Measurements from ENCODE around the gene VAMP5. TPM values are rescaled to one million over a fixed set of nuclear protein-coding genes. Genes with fewer than 3 reads are reported as not detected.

Gene VAMP5
- total RNA-seq, 1 experiment from 2014 or later = 6.3 TPM

- TF ChIP-seq ZNF425 (CRISPR knock-in tag; conservative IDR thresholded peaks at IDR 0.05) = no peak
Measured at GRCh38 chr2:85635636-85636035, 51.4 kb downstream of the VAMP5 start (continued).

- ATAC-seq = no peak
- peaks cover 81% of the 10 kb centered on the region for H3K36me3 Mint-ChIP-seq
- DNase-seq (ENCODE audit: low spot score) = no peak
- no peaks in the 10 kb centered on the region; the same call in 1 of the 2 replicates for H3K27me3 Mint-ChIP-seq (ENCODE audit: low read depth)
- no peak overlapping the region for H3K27ac Mint-ChIP-seq
- H3K4me3 Mint-ChIP-seq = no peak overlapping the region
- POLR2A ChIA-PET = no interaction called here
- no peaks in the 10 kb centered on the region for H3K4me1 Mint-ChIP-seq
- CTCF ChIA-PET = no interaction called here
- TF ChIP-seq ZNF532 (CRISPR knock-in tag; IDR thresholded peaks at IDR 0.05; ENCODE audit: borderline replicate concordance) = no peak
- TF ChIP-seq ELF4 (CRISPR knock-in tag; IDR thresholded peaks at IDR 0.05; ENCODE audit: low read depth) = no peak
- no peak for TF ChIP-seq ATF3 (CRISPR knock-in tag; conservative IDR thresholded peaks at IDR 0.05)
- TF ChIP-seq USF1 (CRISPR knock-in tag; IDR thresholded peaks at IDR 0.05) = no peak
- no peak for TF ChIP-seq TEAD4 (CRISPR knock-in tag; IDR thresholded peaks at IDR 0.05)
- TF ChIP-seq E2F1 (CRISPR knock-in tag; IDR thresholded peaks at IDR 0.05) = no peak
- TF ChIP-seq CDX4 (CRISPR knock-in tag; IDR thresholded peaks at IDR 0.05; ENCODE audit: borderline replicate concordance) = no peak
- no peak for TF ChIP-seq FOXP4 (CRISPR knock-in tag; IDR thresholded peaks at IDR 0.05)
- TF ChIP-seq ZNF423 (CRISPR knock-in tag; IDR thresholded peaks at IDR 0.05) = no peak
- no peaks in the 10 kb centered on the region for H3K9me3 Mint-ChIP-seq
Measured at GRCh38 chr2:85642725-85643124, 58.5 kb downstream of the VAMP5 start.

Other genes with a start within 250 kb of the VAMP5 start
- 18.9 to 24.4 TPM (median 21.6 TPM) in 3 replicates for gene RETSAT, start 229.9 kb upstream of the VAMP5 start, total RNA-seq (2021)
- gene ELMOD3, start 229.7 kb upstream of the VAMP5 start, total RNA-seq (2021) = 9.7 to 10.8 TPM (median 10.6 TPM) in 3 replicates
- 117 to 139 TPM (median 131 TPM) in 3 replicates for gene CAPG, start 174.1 kb upstream of the VAMP5 start, total RNA-seq (2021)
- gene SH2D6, start 165.7 kb upstream of the VAMP5 start, total RNA-seq (2021) = 0.50 to 1.2 TPM (median 0.94 TPM) in 3 replicates
- gene MAT2A, start 45.3 kb upstream of the VAMP5 start, total RNA-seq (2021) = 208 to 222 TPM (median 208 TPM) in 3 replicates
- 40.9 to 42.9 TPM (median 41.4 TPM) in 3 replicates for gene GGCX, start 22.9 kb upstream of the VAMP5 start, total RNA-seq (2021)
- 48.8 to 55.4 TPM (median 52.0 TPM) in 3 replicates for gene VAMP8, start 6.8 kb upstream of the VAMP5 start, total RNA-seq (2021)
- 95.4 to 108 TPM (median 102 TPM) in 3 replicates for gene RNF181, start 11.3 kb downstream of the VAMP5 start, total RNA-seq (2021)
- 20.9 to 23.1 TPM (median 21.6 TPM) in 3 replicates for gene TMEM150A, start 18.3 kb downstream of the VAMP5 start, total RNA-seq (2021)
- gene C2orf68, start 27.6 kb downstream of the VAMP5 start, total RNA-seq (2021) = 63.8 to 69.6 TPM (median 65.0 TPM) in 3 replicates
- 72.4 to 81.6 TPM (median 75.4 TPM) in 3 replicates for gene USP39, start 31.8 kb downstream of the VAMP5 start, total RNA-seq (2021)
- gene SFTPB, start 83.8 kb downstream of the VAMP5 start, total RNA-seq (2021) = 7.6 to 10.7 TPM (median 9.0 TPM) in 3 replicates
- gene GNLY, start 109.9 kb downstream of the VAMP5 start, total RNA-seq (2021) = 0.44 TPM in 1 of 3 replicates, not detected in the others
- 0.23 to 0.81 TPM (median 0.57 TPM) in 3 replicates for gene ATOH8, start 169.6 kb downstream of the VAMP5 start, total RNA-seq (2021)